H1 (cell line): ENCODE data around the gene RMDN2. TPM values are rescaled to one million over a fixed set of nuclear protein-coding genes. Genes with fewer than 3 reads are reported as not detected.

Experiments used
- CTCF ChIA-PET: fragments of 300-600 bp; sonication (Branson Sonifier 250); formaldehyde crosslinking; loops from one replicate; lab custom pipeline; 2021; ENCODE audit not compliant: partially characterized antibody; lab: Charles Lee
- POLR2A ChIA-PET: fragments of 300-600 bp; sonication (Branson Sonifier 250); formaldehyde crosslinking; loops from one replicate; lab custom pipeline; 2021; ENCODE audit warnings: inconsistent platforms; ENCODE audit not compliant: partially characterized antibody; lab: Charles Lee
- DNase-seq, 2 experiments: peaks; one replicate each; pipeline versions ENCODE4 v3.0.0 to v3.0.0-alpha.2; 2010 to 2022; ENCODE audit warnings: low spot score in 2 of 2, low read depth in 1 of 2, mixed read lengths in 1 of 2
- FAIRE-seq: peaks from 2 replicates; lab custom pipeline; 2011; peaks lifted over from hg19 to GRCh38; lab: Jason Lieb, UNC
- H2AFZ ChIP-seq: 2 replicates; pipeline ENCODE4 v1.8.1; 2012; ENCODE audit warnings: low read length, inconsistent platforms
- H2AK5ac ChIP-seq: 2 replicates; pipeline ENCODE4 v1.6.1; 2013; ENCODE audit warnings: low read depth, low read length
- H2BK120ac ChIP-seq: replicated peaks from 2 replicates; pipeline ENCODE3; 2013; ENCODE audit warnings: low read depth, low read length, inconsistent platforms
- H2BK12ac ChIP-seq: 2 replicates; pipeline ENCODE4 v1.6.1; 2013; ENCODE audit warnings: low read depth, low read length
- H2BK15ac ChIP-seq: 2 replicates; pipeline ENCODE4 v1.6.1; 2013; ENCODE audit warnings: low read length
- H2BK20ac ChIP-seq: 2 replicates; pipeline ENCODE4 v1.6.1; 2013; ENCODE audit warnings: low read length
- H2BK5ac ChIP-seq: 2 replicates; pipeline ENCODE4 v1.6.1; 2013; ENCODE audit warnings: low read depth, low read length
- H3K14ac ChIP-seq: 2 replicates; pipeline ENCODE4 v1.6.1; 2013; ENCODE audit warnings: inconsistent platforms; ENCODE audit not compliant: insufficient read length
- H3K18ac ChIP-seq: 2 replicates; pipeline ENCODE4 v1.6.1; 2013; ENCODE audit warnings: low read length; ENCODE audit errors: extremely low read depth
- H3K23ac ChIP-seq: 2 replicates; pipeline ENCODE4 v1.6.1; 2013; ENCODE audit warnings: inconsistent platforms; ENCODE audit not compliant: insufficient read length
- H3K23me2 ChIP-seq: 2 replicates; pipeline ENCODE4 v1.6.1; 2013; ENCODE audit warnings: low read depth, low read length
- H3K27ac ChIP-seq: 2 replicates; pipeline ENCODE4 v1.6.1; 2011; ENCODE audit warnings: low read depth, low read length, inconsistent platforms
- H3K27me3 ChIP-seq, 4 experiments: replicated peaks in 1 of 4; 1 replicate in 1 of 4; 2 replicates in 3 of 4; pipeline versions ENCODE4 v1.6.1 to v1.8.1; 2011 to 2013; ENCODE audit warnings: low read length in 3 of 4, mild to moderate bottlenecking in 3 of 4, inconsistent platforms in 2 of 4, mixed read lengths in 2 of 4, moderate library complexity in 1 of 4; ENCODE audit not compliant: control insufficient read depth in 3 of 4, insufficient read depth in 3 of 4; ENCODE audit errors: extremely low read depth in 1 of 4
- H3K36me3 ChIP-seq, 4 experiments: 2 replicates each; pipeline versions ENCODE4 v1.6.1 to v1.8.1; 2011 to 2013; ENCODE audit warnings: mild to moderate bottlenecking in 4 of 4, low read length in 3 of 4, moderate library complexity in 2 of 4, control low read depth in 1 of 4, inconsistent platforms in 1 of 4; ENCODE audit not compliant: insufficient read depth in 4 of 4, control insufficient read depth in 2 of 4
- H3K4ac ChIP-seq: replicated peaks from 2 replicates; pipeline ENCODE3; 2013; ENCODE audit warnings: low read length, low read depth, mixed read lengths, inconsistent platforms; ENCODE audit not compliant: insufficient read length
- H3K4me1 ChIP-seq, 4 experiments: replicated peaks in 1 of 4; 1 replicate in 1 of 4; 2 replicates in 3 of 4; pipeline versions ENCODE4 v1.6.1 to v1.8.1; 2011 to 2013; ENCODE audit warnings: low read length in 3 of 4, inconsistent platforms in 2 of 4, mixed read lengths in 1 of 4; ENCODE audit not compliant: insufficient read depth in 4 of 4, control insufficient read depth in 3 of 4
- H3K4me2 ChIP-seq, 2 experiments: 2 replicates each; pipeline versions ENCODE4 v1.6.1 to v1.8.1; 2011 to 2013; ENCODE audit warnings: low read depth in 2 of 2, low read length in 2 of 2, control low read depth in 1 of 2, inconsistent platforms in 1 of 2, mild to moderate bottlenecking in 1 of 2; ENCODE audit not compliant: insufficient read depth in 1 of 2
- H3K4me3 ChIP-seq, 4 experiments: fragments of 200-600, 300-600 bp in 1 of 4; sonication (generic), shearing (Covaris generic), sonication (Bioruptor Twin) in 1 of 4; 2 replicates each; pipeline versions ENCODE4 v1.5.1 to v1.8.1; 2011 to 2016; ENCODE audit warnings: low read length in 4 of 4, low read depth in 3 of 4, control low read depth in 2 of 4, inconsistent platforms in 2 of 4, mild to moderate bottlenecking in 2 of 4, mixed read lengths in 1 of 4, moderate library complexity in 1 of 4; ENCODE audit not compliant: insufficient read depth in 2 of 4; ENCODE audit errors: extremely low read depth in 1 of 4
- H3K56ac ChIP-seq: replicated peaks from 2 replicates; pipeline ENCODE3; 2013; ENCODE audit warnings: low read depth, mild to moderate bottlenecking, mixed read lengths, low read length, inconsistent platforms; ENCODE audit not compliant: insufficient read length
- H3K79me1 ChIP-seq: 2 replicates; pipeline ENCODE4 v1.6.1; 2013; ENCODE audit warnings: low read depth, low read length, control low read depth
- H3K79me2 ChIP-seq, 2 experiments: 2 replicates each; pipeline versions ENCODE4 v1.6.1 to v1.8.1; 2012 to 2013; ENCODE audit warnings: low read length in 2 of 2, mild to moderate bottlenecking in 2 of 2, inconsistent platforms in 1 of 2; ENCODE audit not compliant: insufficient read depth in 2 of 2, control insufficient read depth in 1 of 2
- H3K9ac ChIP-seq, 4 experiments: replicated peaks in 1 of 4; 1 replicate in 1 of 4; 2 replicates in 3 of 4; pipeline versions ENCODE4 v1.6.1 to v1.8.1; 2011 to 2013; ENCODE audit warnings: low read depth in 3 of 4, low read length in 3 of 4, control low read depth in 2 of 4, mild to moderate bottlenecking in 2 of 4, moderate library complexity in 2 of 4, inconsistent platforms in 1 of 4; ENCODE audit errors: extremely low read depth in 1 of 4
- H3K9me3 ChIP-seq, 2 experiments: 2 replicates each; pipeline versions ENCODE4 v1.6.1 to v1.8.1; 2012 to 2013; ENCODE audit warnings: mild to moderate bottlenecking in 2 of 2, moderate library complexity in 2 of 2, control low read depth in 1 of 2, inconsistent platforms in 1 of 2, low read depth in 1 of 2, low read length in 1 of 2, mixed read lengths in 1 of 2; ENCODE audit not compliant: insufficient read depth in 2 of 2
- H4K20me1 ChIP-seq, 2 experiments: replicated peaks in 1 of 2; 2 replicates each; pipeline versions ENCODE3 to v1.8.1; 2011 to 2013; ENCODE audit warnings: inconsistent platforms in 2 of 2, low read length in 2 of 2, mild to moderate bottlenecking in 1 of 2; ENCODE audit not compliant: insufficient read depth in 2 of 2, control insufficient read depth in 1 of 2
- H4K5ac ChIP-seq: 2 replicates; pipeline ENCODE4 v1.6.1; 2013; ENCODE audit warnings: low read length, low read depth, mixed read lengths, inconsistent platforms; ENCODE audit not compliant: insufficient read length
- H4K8ac ChIP-seq: 2 replicates; pipeline ENCODE4 v1.8.0; 2013; ENCODE audit warnings: mild to moderate bottlenecking, moderate library complexity, low read length, inconsistent platforms; ENCODE audit not compliant: insufficient read depth; ENCODE audit errors: extremely low read depth
- H4K91ac ChIP-seq: replicated peaks from 2 replicates; pipeline ENCODE3; 2013; ENCODE audit warnings: low read length, mixed read lengths, inconsistent platforms; ENCODE audit not compliant: insufficient read length
- BACH1 ChIP-seq: IDR thresholded peaks from 2 replicates; pipeline ENCODE4 v1.6.1; 2012; ENCODE audit warnings: low read length, improper control_type of control experiment
- CBX5 ChIP-seq: fragments of 300-800, 300-1000 bp; sonication (generic); IDR thresholded peaks from 2 replicates; pipeline ENCODE4 v1.7.1; 2016; ENCODE audit warnings: antibody characterized with exemption, low read length, low read depth
- GABPA ChIP-seq: IDR thresholded peaks from 2 replicates; pipeline ENCODE4 v1.6.1; 2011; ENCODE audit warnings: mild to moderate bottlenecking, low read length, moderate library complexity, borderline replicate concordance; ENCODE audit not compliant: insufficient read depth
- JUN ChIP-seq: IDR thresholded peaks from 2 replicates; pipeline ENCODE4 v1.6.1; 2011; ENCODE audit warnings: low read depth, mild to moderate bottlenecking, improper control_type of control experiment, low read length
- KDM1A ChIP-seq: fragments of 200-600, 300-600 bp; sonication (generic); IDR thresholded peaks from 2 replicates; pipeline ENCODE4 v1.7.1; 2016; ENCODE audit warnings: mild to moderate bottlenecking, low read length, borderline replicate concordance
- NRF1 ChIP-seq: IDR thresholded peaks from 2 replicates; pipeline ENCODE4 v1.6.1; 2011; ENCODE audit warnings: mild to moderate bottlenecking, low read depth, low read length, improper control_type of control experiment
- PHF8 ChIP-seq: fragments of 200-600 bp; sonication (generic); conservative IDR thresholded peaks from 2 replicates; pipeline ENCODE4 v1.7.1; 2012; ENCODE audit warnings: low read depth, mild to moderate bottlenecking, inconsistent platforms, low read length, moderate library complexity
- POLR2A ChIP-seq, 2 experiments: IDR thresholded peaks; 1 replicate in 1 of 2; 2 replicates in 1 of 2; pipeline ENCODE4 v1.6.1; 2011; ENCODE audit warnings: low read depth in 2 of 2, low read length in 2 of 2, mild to moderate bottlenecking in 2 of 2; ENCODE audit errors: control extremely low read depth in 1 of 2
- RAD21 ChIP-seq, 2 experiments: IDR thresholded peaks in 1 of 2; conservative IDR thresholded peaks in 1 of 2; 2 replicates each; pipeline ENCODE4 v1.6.1; 2011; ENCODE audit warnings: low read depth in 2 of 2, low read length in 2 of 2, improper control_type of control experiment in 1 of 2, inconsistent platforms in 1 of 2, mild to moderate bottlenecking in 1 of 2, moderate library complexity in 1 of 2
- RFX5 ChIP-seq: IDR thresholded peaks from 2 replicates; pipeline ENCODE4 v1.6.1; 2011; ENCODE audit warnings: low read depth, low read length, improper control_type of control experiment, borderline replicate concordance
- TBP ChIP-seq: IDR thresholded peaks from 2 replicates; pipeline ENCODE4 v1.6.1; 2011; ENCODE audit warnings: low read depth, low read length, improper control_type of control experiment
- WGBS, 2 experiments: shearing (Covaris generic) in 1 of 2; methylation state at CpG; one replicate each; pipeline versions ENCODE4 v1.1.6 to v1.1.7; 2013 to 2015; ENCODE audit warnings: low lambda C conversion rate in 2 of 2, mixed read lengths in 2 of 2, inconsistent platforms in 1 of 2, low coverage in 1 of 2, missing lambda C conversion rate in 1 of 2; ENCODE audit not compliant: insufficient replicate concordance in 2 of 2, insufficient coverage in 1 of 2, insufficient read length in 1 of 2; ENCODE audit errors: extremely low coverage in 1 of 2, missing lambda C conversion rate in 1 of 2; 5-methylcytosine and 5-hydroxymethylcytosine counted together
- polyA plus RNA-seq, 7 experiments: library from polyadenylated mRNA; depleted of rRNA in 3 of 7; stranded (reverse) in 5 of 7; unstranded in 2 of 7; fragments of >200 nt in 5 of 7; fragments of 200-250 nt in 2 of 7; gene quantifications; 1 replicate in 5 of 7; 2 replicates in 1 of 7; 4 replicates in 1 of 7; pipeline versions ENCODE4 v1.2.1 to v1.2.3, GENCODE V29; 2011 to 2013; ENCODE audit warnings: missing spikeins in 2 of 7, mixed read lengths in 2 of 7
- total RNA-seq: library from RNA; stranded (reverse); fragmentation: NEBNext Ultra II Directional; extraction: Animal tissue kit (Norgen Biotek cat#: 25700); gene quantifications from 2 replicates; pipeline ENCODE4 v1.2.1, GENCODE V29; 2021
- TF ChIP-seq, protein P1 (sequence below): IDR thresholded peaks from 2 replicates; pipeline ENCODE4 v1.6.1; 2012; ENCODE audit warnings: inconsistent platforms

RMDN2 gene
- total and polyA plus RNA-seq, 2 of the 8 experiments (the other 6 are each of a cell fraction or from before 2014, with no cell fraction given) = 0.53 to 3.0 TPM

GRCh38 chr2:37916512-37917082 is 8.5 kb upstream of the RMDN2 start:
- H4K5ac ChIP-seq = no peak overlapping the region
- no peaks in the 10 kb centered on the region for H3K79me2 ChIP-seq
- H4K8ac ChIP-seq = no peak overlapping the region
- H3K23me2 ChIP-seq = no peaks in the 10 kb centered on the region; the same call in 1 of the 2 replicates
- H3K14ac ChIP-seq = no peak overlapping the region
- no peak overlapping the region for H3K56ac ChIP-seq
- H3K36me3 ChIP-seq = no peaks in the 10 kb centered on the region
- H4K20me1 ChIP-seq = no peaks in the 10 kb centered on the region
- no peak overlapping the region for H3K23ac ChIP-seq
- H3K27me3 ChIP-seq = no peaks in the 10 kb centered on the region
- no peak overlapping the region for H2BK12ac ChIP-seq
- no peak overlapping the region for H3K4ac ChIP-seq
- DNase-seq = no peak
- H3K18ac ChIP-seq = no peak overlapping the region
- H2BK120ac ChIP-seq = no peak overlapping the region
- H3K9me3 ChIP-seq = no peaks in the 10 kb centered on the region
- H2BK15ac ChIP-seq = no peak overlapping the region
- H4K91ac ChIP-seq = no peak overlapping the region
- H2AK5ac ChIP-seq = no peak overlapping the region
- H3K4me2 ChIP-seq = no peak overlapping the region
- H3K9ac ChIP-seq = peak overlapping the region in 1 of 4 experiments; percentile 34; a peak in 1 of 7 replicates
- ChIA-PET POLR2A (no interaction called here), CTCF (no interaction called here)
- no peak for FAIRE-seq
- 95% methylated on average over 3 of the region's 3 CpGs; no CpG with 5 or more reads in 1 of the 2 experiments for WGBS, 2 experiments
- no peak overlapping the region for H2BK20ac ChIP-seq
- H3K27ac ChIP-seq = no peak overlapping the region
- H2AFZ ChIP-seq = no peak overlapping the region
- H3K4me3 ChIP-seq = no peak overlapping the region
- H2BK5ac ChIP-seq = no peak overlapping the region
- no peaks in the 10 kb centered on the region for H3K4me1 ChIP-seq
- no peaks in the 10 kb centered on the region for H3K79me1 ChIP-seq
- no peak for TF ChIP-seq KDM1A
- TF ChIP-seq POLR2A (IDR thresholded peaks at IDR 0.05; ENCODE audit: control extremely low read depth in 1 of 2, low read depth in 2 of 2, low read length in 2 of 2) = no peak
- no peak for TF ChIP-seq PHF8
- TF ChIP-seq GABPA = no peak
- TF ChIP-seq NRF1 = no peak
- no peak for TF ChIP-seq TBP
- no peak for TF ChIP-seq CBX5
- no peak for TF ChIP-seq BACH1
- no peak for TF ChIP-seq RFX5
- TF ChIP-seq JUN = no peak
- no peak for TF ChIP-seq RAD21 (IDR thresholded peaks at IDR 0.05 in 1 of 2, conservative IDR thresholded peaks at IDR 0.05 in 1 of 2; ENCODE audit: low read depth in 2 of 2, low read length in 2 of 2)
- TF ChIP-seq, protein P1, sequence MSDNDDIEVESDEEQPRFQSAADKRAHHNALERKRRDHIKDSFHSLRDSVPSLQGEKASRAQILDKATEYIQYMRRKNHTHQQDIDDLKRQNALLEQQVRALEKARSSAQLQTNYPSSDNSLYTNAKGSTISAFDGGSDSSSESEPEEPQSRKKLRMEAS = no peak
